Measurements from ENCODE around the gene AHNAK2. TPM values are rescaled to one million over a fixed set of nuclear protein-coding genes. Genes with fewer than 3 reads are reported as not detected.
"Not testable (repeated sequence)": the region's sequence is repeated elsewhere in the genome, so short reads cannot be mapped to it uniquely, and the experiment has no call there.

The AHNAK2 gene
- total and polyA plus RNA-seq, 5 donors = 2.0 to 5.7 (median 3.1) TPM

DNA sequence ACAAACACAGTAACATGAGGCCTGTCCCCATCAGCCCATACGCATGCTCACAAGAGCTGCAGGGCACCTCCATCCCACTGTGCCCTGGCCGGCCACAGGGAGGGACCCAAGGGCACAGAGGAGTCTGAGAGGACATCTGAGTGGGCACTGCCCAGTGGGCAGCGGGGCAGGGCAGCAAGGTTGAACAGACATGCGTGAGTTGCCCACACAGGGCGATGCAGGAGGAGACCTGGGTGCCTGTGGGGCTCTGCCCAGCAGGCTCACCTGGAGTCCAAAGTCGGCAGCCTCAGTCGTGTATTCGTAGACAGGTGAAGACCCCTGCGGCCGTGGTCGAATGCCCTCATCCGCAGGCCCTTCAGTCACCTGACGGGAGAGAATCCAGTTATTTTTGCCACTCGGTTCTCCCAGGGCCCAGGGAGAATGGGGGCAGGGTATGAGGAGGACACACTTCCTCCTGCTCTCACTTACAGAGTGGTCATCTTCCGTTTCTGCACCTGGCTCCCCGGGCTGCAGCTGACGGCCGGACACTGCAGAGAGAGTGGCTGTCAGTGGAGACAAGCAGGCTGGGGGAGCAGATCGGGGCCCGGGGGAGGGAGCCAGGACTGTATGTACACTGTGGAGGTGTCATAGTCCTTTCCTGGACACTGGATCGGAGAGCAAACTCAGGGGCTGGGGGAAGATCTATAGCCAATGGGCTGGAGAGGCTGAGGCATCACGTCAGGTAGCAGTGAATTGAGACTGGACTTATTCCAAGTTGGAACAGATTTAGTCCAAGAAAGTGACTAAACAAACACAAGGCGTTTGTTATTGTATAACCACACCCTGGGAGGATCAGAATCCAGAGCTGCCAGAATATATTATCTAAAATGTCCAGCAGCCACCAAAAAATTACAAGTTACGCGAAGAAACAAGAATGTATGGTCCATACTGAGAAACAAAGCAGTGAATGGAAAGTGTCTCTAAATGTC is 20.7 kb downstream of the AHNAK2 start:
- ATAC-seq (peak; percentile 30 to 64), DNase-seq (peak in 2 of 3 donors; percentile 40 to 49)
- Histone ChIP-seq H3K27me3 (ENCODE audit: control insufficient read depth, insufficient read depth) (no peaks in the 10 kb centered on the region), H3K4me1 (ENCODE audit: control insufficient read depth, insufficient read depth, low read length) (no peaks in the 10 kb centered on the region), H3K27ac (ENCODE audit: low read length) (no peak overlapping the region), H3K9me3 (ENCODE audit: control insufficient read depth, low read length) (no peaks in the 10 kb centered on the region), H3K4me3 (ENCODE audit: low read length) (no peak overlapping the region)
- 71% methylated on average over 25 of the region's 25 CpGs for WGBS
- intact Hi-C loops (cut with DNase I) = no loop called here

- Histone ChIP-seq H3K4me3 (ENCODE audit: low read length) (no peak overlapping the region), H3K27ac (ENCODE audit: low read length) (no peak overlapping the region), H3K4me1 (ENCODE audit: control insufficient read depth, insufficient read depth, low read length) (no peaks in the 10 kb centered on the region), H3K9me3 (ENCODE audit: control insufficient read depth, low read length) (no peaks in the 10 kb centered on the region), H3K27me3 (ENCODE audit: control insufficient read depth, insufficient read depth) (no peaks in the 10 kb centered on the region)
- 83% methylated on average over 14 of the region's 14 CpGs for WGBS
- DNase-seq (peak in 2 of 3 donors; percentile 20 to 46), ATAC-seq (peak in 1 of 2 donors; percentile 14)
- intact Hi-C loops (cut with DNase I) = no loop called here
Observed at GRCh38 chr14:104956290-104956890, 21.8 kb downstream of the AHNAK2 start.

DNA sequence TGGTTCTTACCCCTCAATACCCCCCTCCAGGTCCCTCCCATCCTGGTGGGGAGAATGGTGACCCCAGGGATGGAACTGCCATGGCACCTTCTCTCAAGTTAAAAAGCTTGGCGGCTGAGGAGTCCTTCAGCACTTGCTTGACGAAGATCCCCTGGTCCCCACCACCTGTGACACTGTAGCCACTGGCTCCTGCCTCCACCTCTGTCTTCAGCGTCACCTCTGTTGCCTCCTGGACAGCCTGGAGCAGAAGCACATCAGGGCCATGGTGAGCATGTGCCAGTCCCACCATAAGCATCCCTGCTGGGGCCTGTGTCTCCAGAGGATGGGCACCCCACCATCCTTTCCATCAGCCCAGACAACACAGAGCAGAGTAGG is 22.8 kb downstream of the AHNAK2 start:
- H3K27ac ChIP-seq (ENCODE audit: low read length) = no peak overlapping the region
- peak in 1 of 3 donors; percentile 0 for DNase-seq
- no peaks in the 10 kb centered on the region for H3K27me3 ChIP-seq (ENCODE audit: control insufficient read depth, insufficient read depth)
- intact Hi-C loops (cut with DNase I) = no loop called here
- peak in 1 of 2 donors; percentile 39 for ATAC-seq
- WGBS = 91% methylated on average over 3 of the region's 3 CpGs
- no peaks in the 10 kb centered on the region for H3K9me3 ChIP-seq (ENCODE audit: control insufficient read depth, low read length)
- no peaks in the 10 kb centered on the region for H3K4me1 ChIP-seq (ENCODE audit: control insufficient read depth, insufficient read depth, low read length)
- H3K4me3 ChIP-seq (ENCODE audit: low read length) = no peak overlapping the region

DNA sequence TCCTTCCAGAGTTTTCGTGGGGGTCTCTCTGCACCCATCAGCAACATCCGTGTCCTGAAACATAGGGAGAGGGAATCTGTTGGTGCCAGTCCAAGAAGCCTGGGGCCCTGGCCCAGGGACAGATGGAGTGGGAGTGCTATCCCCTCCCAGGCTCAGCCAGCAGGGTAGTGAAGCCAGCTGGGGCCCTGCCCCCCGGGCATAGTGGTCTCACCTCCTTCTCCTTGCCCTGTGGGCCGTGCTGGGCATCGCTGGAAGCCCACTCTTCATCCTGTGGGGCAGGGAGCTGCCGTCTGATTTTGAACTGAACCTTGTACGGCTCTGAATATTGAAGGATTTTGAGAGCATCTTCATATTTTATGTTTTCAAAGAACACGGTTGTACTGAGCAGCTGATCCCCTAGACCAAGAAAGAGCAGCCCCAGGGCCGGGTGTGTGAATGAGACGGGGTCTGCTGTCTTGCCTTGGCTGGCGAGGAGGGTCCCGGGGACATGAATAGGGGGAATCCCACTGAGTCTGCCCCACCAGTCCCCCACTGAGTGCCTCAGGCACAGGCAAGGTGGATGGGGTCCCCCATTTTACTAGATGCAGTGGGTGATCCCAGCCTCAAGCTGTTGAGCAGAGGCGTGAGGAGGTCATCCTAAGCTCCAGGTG is 23.3 kb downstream of the AHNAK2 start:
- DNase-seq (peak in 2 of 3 donors; percentile 14 to 21), ATAC-seq (no peak)
- Histone ChIP-seq H3K27me3 (ENCODE audit: control insufficient read depth, insufficient read depth) (no peaks in the 10 kb centered on the region), H3K4me1 (ENCODE audit: control insufficient read depth, insufficient read depth, low read length) (no peaks in the 10 kb centered on the region), H3K9me3 (ENCODE audit: control insufficient read depth, low read length) (no peaks in the 10 kb centered on the region), H3K27ac (ENCODE audit: low read length) (no peak overlapping the region), H3K4me3 (ENCODE audit: low read length) (no peak overlapping the region)
- WGBS = 83% methylated on average over 13 of the region's 13 CpGs
- intact Hi-C loops (cut with DNase I) = no loop called here

GRCh38 chr14:104953896-104954656 is 24.1 kb downstream of the AHNAK2 start:
- intact Hi-C loops (cut with DNase I) = no loop called here
- Histone ChIP-seq H3K27ac (ENCODE audit: low read length) (no peak overlapping the region), H3K4me3 (ENCODE audit: low read length) (no peak overlapping the region), H3K27me3 (ENCODE audit: control insufficient read depth, insufficient read depth) (no peaks in the 10 kb centered on the region), H3K9me3 (ENCODE audit: control insufficient read depth, low read length) (no peaks in the 10 kb centered on the region), H3K4me1 (ENCODE audit: control insufficient read depth, insufficient read depth, low read length) (no peaks in the 10 kb centered on the region)
- ATAC-seq (peak in 1 of 2 donors; percentile 40), DNase-seq (peak in 2 of 3 donors; percentile 24 to 39)
- WGBS = 87% methylated on average over 26 of the region's 26 CpGs

DNA sequence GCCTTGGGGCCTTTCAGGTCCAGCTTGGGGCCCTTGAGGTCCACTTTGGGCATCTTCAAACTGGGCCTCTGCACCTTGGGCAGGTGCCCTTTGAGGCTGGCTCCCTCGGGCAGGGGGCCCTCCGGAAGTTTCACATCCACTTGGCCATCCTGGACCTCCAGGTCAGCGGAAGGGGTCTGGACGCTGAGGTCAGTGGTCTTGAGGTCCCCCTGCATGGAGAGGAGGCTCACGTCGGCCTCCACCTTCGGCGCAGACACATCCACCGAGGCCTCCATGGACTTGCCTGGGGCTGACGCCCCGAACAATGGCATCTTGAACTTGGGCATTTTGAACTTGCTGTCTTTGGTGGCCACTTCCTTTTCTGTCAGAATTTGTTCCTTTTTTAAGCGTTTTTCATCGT is 25.1 kb downstream of the AHNAK2 start:
- H3K4me3 ChIP-seq (ENCODE audit: low read length) = no peak overlapping the region
- WGBS = 89% methylated on average over 13 of the region's 13 CpGs
- DNase-seq = peak in 2 of 3 donors; percentile 11 to 33
- H3K27ac ChIP-seq (ENCODE audit: low read length) = no peak overlapping the region
- ATAC-seq = no peak
- H3K27me3 ChIP-seq (ENCODE audit: control insufficient read depth, insufficient read depth) = no peaks in the 10 kb centered on the region
- H3K9me3 ChIP-seq (ENCODE audit: control insufficient read depth, low read length) = no peaks in the 10 kb centered on the region
- intact Hi-C loops (cut with DNase I) = no loop called here
- H3K4me1 ChIP-seq (ENCODE audit: control insufficient read depth, insufficient read depth, low read length) = no peaks in the 10 kb centered on the region

- H3K27ac ChIP-seq (ENCODE audit: low read length); intact Hi-C loops (cut with DNase I); H3K4me1 ChIP-seq (ENCODE audit: control insufficient read depth, insufficient read depth, low read length); ATAC-seq; H3K27me3 ChIP-seq (ENCODE audit: control insufficient read depth, insufficient read depth); H3K4me3 ChIP-seq (ENCODE audit: low read length); H3K9me3 ChIP-seq (ENCODE audit: control insufficient read depth, low read length): not testable (repeated sequence)
- 84% methylated on average over 27 of the region's 28 CpGs for WGBS
- peak in 2 of 3 donors; percentile 26 to 39 for DNase-seq
Observed at GRCh38 chr14:104951863-104952657, 26.1 kb downstream of the AHNAK2 start.

DNA sequence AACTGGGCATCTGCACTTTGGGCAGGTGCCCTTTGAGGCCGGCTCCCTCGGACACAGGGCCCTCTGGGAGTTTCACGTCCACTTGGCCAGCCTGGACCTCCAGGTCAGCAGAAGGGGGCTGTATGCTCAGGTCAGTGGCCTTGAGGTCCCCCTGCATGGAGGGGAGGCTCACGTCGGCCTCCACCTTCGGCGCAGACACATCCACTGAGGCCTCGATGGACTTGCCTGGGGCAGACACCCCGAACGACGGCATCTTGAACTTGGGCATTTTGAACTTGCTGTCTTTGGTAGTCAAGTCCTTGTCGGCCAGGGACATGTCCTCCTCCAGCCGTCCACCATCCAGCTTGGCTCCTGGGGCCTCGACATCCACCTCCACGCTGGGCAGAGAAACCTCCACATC is 27.5 kb downstream of the AHNAK2 start:
- peak in 1 of 3 donors; percentile 9 for DNase-seq
- H3K27ac ChIP-seq (ENCODE audit: low read length); ATAC-seq; H3K9me3 ChIP-seq (ENCODE audit: control insufficient read depth, low read length); H3K27me3 ChIP-seq (ENCODE audit: control insufficient read depth, insufficient read depth); H3K4me3 ChIP-seq (ENCODE audit: low read length); intact Hi-C loops (cut with DNase I); H3K4me1 ChIP-seq (ENCODE audit: control insufficient read depth, insufficient read depth, low read length): not testable (repeated sequence)
- 85% methylated on average over 11 of the region's 15 CpGs for WGBS

DNA sequence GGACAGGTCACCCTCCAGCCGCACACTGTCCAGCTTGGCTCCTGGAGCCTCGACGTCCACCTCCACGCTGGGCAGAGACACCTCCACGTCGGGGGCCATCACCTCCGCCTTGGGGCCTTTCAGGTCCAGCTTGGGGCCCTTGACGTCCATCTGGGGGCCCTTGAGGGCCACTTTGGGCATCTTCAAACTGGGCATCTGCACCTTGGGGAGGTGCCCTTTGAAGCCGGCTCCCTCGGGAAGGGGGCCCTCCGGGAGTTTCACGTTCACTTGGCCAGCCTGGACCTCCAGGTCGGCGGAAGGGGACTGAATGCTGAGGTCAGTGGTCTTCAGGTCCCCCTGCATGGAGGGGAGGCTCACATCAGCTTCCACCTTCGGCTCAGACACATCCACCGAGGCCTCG is 28.2 kb downstream of the AHNAK2 start:
- Histone ChIP-seq H3K9me3 (ENCODE audit: control insufficient read depth, low read length) (no peaks in the 10 kb centered on the region), H3K27me3 (ENCODE audit: control insufficient read depth, insufficient read depth) (no peaks in the 10 kb centered on the region), H3K4me3 (ENCODE audit: low read length) (no peak overlapping the region), H3K4me1 (ENCODE audit: control insufficient read depth, insufficient read depth, low read length) (no peaks in the 10 kb centered on the region), H3K27ac (ENCODE audit: low read length) (no peak overlapping the region)
- ATAC-seq (no peak), DNase-seq (peak in 2 of 3 donors; percentile 26 to 28)
- WGBS = 88% methylated on average over 17 of the region's 17 CpGs
- intact Hi-C loops (cut with DNase I) = no loop called here

GRCh38 chr14:104949406-104949955 is 28.7 kb downstream of the AHNAK2 start:
- 95% methylated on average over 24 of the region's 24 CpGs for WGBS
- H3K4me3 ChIP-seq (ENCODE audit: low read length); H3K9me3 ChIP-seq (ENCODE audit: control insufficient read depth, low read length); H3K27ac ChIP-seq (ENCODE audit: low read length); H3K4me1 ChIP-seq (ENCODE audit: control insufficient read depth, insufficient read depth, low read length); ATAC-seq; H3K27me3 ChIP-seq (ENCODE audit: control insufficient read depth, insufficient read depth); intact Hi-C loops (cut with DNase I): not testable (repeated sequence)
- peak in 2 of 3 donors; percentile 27 to 38 for DNase-seq
